HL-60 (cell line): ENCODE measurements around the gene AVEN.

Experiments
- DNase-seq, 2 experiments: peaks; one replicate each; pipeline ENCODE4 v3.0.0-alpha.2; 2010 to 2020; ENCODE audit warnings: low read depth in 1 of 2, low spot score in 1 of 2
- H3K27ac ChIP-seq: fragments of 250-450 bp; sonication (Bioruptor Pico); replicated peaks from 2 replicates; pipeline ENCODE4 v1.5.1; 2020; ENCODE audit warnings: mild to moderate bottlenecking, moderate library complexity
- H3K27me3 ChIP-seq: fragments of 250-450 bp; sonication (Bioruptor Pico); 2 replicates; pipeline ENCODE4 v1.5.1; 2021; ENCODE audit warnings: mild to moderate bottlenecking, moderate library complexity; ENCODE audit not compliant: insufficient read depth, poor library complexity, severe bottlenecking
- H3K4me3 ChIP-seq: replicated peaks from 2 replicates; pipeline ENCODE4 v1.5.1; 2011; ENCODE audit warnings: mild to moderate bottlenecking, control low read depth, low read length; ENCODE audit not compliant: insufficient read depth
- GABPA ChIP-seq: IDR thresholded peaks from 2 replicates; pipeline ENCODE4 v1.6.1; 2012; ENCODE audit warnings: low read depth
- POLR2AphosphoS5 ChIP-seq: IDR thresholded peaks from 2 replicates; pipeline ENCODE4 v1.6.1; 2012; ENCODE audit warnings: low read depth
- REST ChIP-seq: IDR thresholded peaks from 2 replicates; pipeline ENCODE4 v1.6.1; 2012; ENCODE audit warnings: low read depth; ENCODE audit not compliant: insufficient replicate concordance
- SPI1 ChIP-seq: IDR thresholded peaks from 2 replicates; pipeline ENCODE4 v1.6.1; 2012; ENCODE audit warnings: low read depth, mild to moderate bottlenecking, borderline replicate concordance
- TF ChIP-seq, protein P1 (sequence below): IDR thresholded peaks from one replicate; pipeline ENCODE4 v1.5.1; 2011; ENCODE audit warnings: low read length, control low read depth, inconsistent platforms; ENCODE audit not compliant: insufficient read depth

The AVEN gene

DNA sequence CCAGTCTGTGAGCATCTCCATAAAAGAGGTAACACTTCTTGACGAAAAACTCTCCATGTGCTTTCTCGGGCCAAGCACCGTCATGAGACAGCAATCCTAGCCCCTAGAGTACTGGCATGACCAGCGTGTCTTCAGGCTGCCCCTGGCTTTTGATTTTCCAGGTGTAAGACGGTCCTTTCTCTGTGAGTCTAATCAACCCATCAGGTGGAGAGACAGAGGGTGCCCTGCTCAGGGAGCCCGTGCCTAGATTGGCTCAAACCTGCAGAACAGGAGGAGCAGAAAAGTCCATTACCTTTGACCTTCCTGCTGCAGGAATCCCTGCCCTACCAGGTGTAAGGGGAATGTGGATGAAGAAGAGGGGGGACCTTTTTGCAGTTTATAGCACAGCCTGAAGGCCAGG, 180.2 kb downstream of the AVEN start:
- no peak overlapping the region for H3K27ac ChIP-seq
- no peaks in the 10 kb centered on the region for H3K27me3 ChIP-seq
- no peak for DNase-seq
- no peak for TF ChIP-seq REST
- TF ChIP-seq SPI1 = no peak
- no peak for TF ChIP-seq POLR2AphosphoS5
- no peak for TF ChIP-seq GABPA
- TF ChIP-seq, protein P1, sequence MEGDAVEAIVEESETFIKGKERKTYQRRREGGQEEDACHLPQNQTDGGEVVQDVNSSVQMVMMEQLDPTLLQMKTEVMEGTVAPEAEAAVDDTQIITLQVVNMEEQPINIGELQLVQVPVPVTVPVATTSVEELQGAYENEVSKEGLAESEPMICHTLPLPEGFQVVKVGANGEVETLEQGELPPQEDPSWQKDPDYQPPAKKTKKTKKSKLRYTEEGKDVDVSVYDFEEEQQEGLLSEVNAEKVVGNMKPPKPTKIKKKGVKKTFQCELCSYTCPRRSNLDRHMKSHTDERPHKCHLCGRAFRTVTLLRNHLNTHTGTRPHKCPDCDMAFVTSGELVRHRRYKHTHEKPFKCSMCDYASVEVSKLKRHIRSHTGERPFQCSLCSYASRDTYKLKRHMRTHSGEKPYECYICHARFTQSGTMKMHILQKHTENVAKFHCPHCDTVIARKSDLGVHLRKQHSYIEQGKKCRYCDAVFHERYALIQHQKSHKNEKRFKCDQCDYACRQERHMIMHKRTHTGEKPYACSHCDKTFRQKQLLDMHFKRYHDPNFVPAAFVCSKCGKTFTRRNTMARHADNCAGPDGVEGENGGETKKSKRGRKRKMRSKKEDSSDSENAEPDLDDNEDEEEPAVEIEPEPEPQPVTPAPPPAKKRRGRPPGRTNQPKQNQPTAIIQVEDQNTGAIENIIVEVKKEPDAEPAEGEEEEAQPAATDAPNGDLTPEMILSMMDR = no peak
- H3K4me3 ChIP-seq = no peak overlapping the region

GRCh38 chr15:33857726-33858125, 181.3 kb downstream of the AVEN start:
- no peak for DNase-seq

GRCh38 chr15:33852570-33852969, 186.4 kb downstream of the AVEN start:
- Histone ChIP-seq H3K27me3 (no peaks in the 10 kb centered on the region), H3K27ac (no peak overlapping the region), H3K4me3 (no peak overlapping the region)
- no peak for DNase-seq
- no peak for TF ChIP-seq POLR2AphosphoS5
- no peak for TF ChIP-seq REST
- TF ChIP-seq GABPA = no peak
- no peak for TF ChIP-seq SPI1
- TF ChIP-seq, protein P1 = no peak

More at GRCh38 chr15:33857726-33858125, 181.3 kb downstream of the AVEN start:
- TF ChIP-seq POLR2AphosphoS5 (no peak), REST (no peak), GABPA (no peak), SPI1 (no peak)
- TF ChIP-seq, protein P1 = no peak
- H3K4me3 ChIP-seq = no peak overlapping the region
- no peaks in the 10 kb centered on the region for H3K27me3 ChIP-seq
- H3K27ac ChIP-seq = no peak overlapping the region
